ENCODE results near the gene CCNJL. TPM values are rescaled to one million over a fixed set of nuclear protein-coding genes. Genes with fewer than 3 reads are reported as not detected.

Gene CCNJL
- total and polyA plus RNA-seq, 2 experiments from 2014 or later, result 28.4 to 29.2 TPM

DNA sequence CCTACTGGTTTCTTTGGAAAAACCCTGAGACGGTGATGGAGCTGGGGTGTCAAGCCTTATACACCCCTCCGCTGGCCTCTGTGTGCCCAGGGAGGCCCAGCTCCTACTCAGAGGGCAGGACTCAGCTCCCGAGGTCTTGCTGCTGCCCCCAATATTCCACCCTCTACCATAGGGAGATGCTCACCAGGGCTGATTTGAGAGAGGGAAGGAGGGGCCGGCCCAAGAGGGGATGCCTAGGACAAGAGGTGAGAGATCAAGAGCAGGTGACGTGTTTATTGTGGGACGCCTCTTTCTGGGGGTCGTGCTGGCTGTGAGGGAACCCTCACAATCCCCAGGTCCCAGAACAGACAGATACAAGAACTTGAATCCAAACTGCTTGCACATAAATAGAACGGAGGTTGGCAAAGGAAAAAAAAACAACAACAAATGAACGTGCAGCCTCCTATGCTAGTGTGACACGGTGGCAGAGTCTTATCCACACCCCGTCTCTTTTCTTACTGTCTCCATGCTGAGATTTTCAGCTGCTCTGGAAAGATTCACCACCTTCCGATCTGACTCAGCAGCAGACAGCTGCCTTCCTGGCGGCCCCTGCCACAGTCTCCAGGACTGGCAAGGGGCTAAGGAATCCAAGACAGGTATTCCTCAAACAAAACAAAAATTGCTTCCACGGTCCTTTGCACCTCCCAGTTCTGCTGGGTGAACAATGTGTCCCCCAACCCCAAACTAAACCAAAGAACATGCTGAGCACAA lies 60.8 kb downstream of the CCNJL start:
- Histone ChIP-seq H4K20me1 (replicated peaks; ENCODE audit: insufficient read depth) (peaks cover 5% of the 10 kb centered on the region), H3K9me2 (ENCODE audit: insufficient read depth) (no peaks in the 10 kb centered on the region), H3K4me2 (no peak overlapping the region), H3K27me3 (ENCODE audit: insufficient read depth) (no peaks in the 10 kb centered on the region), H3K79me2 (replicated peaks; ENCODE audit: insufficient read depth) (no peaks in the 10 kb centered on the region), H3K4me3 (no peak overlapping the region), H3K4me1 (ENCODE audit: insufficient read depth) (0 out of 2 replicates have a peak, but pooled peaks cover 5% of the 10 kb centered on the region), H3F3A (replicated peaks; ENCODE audit: low read depth) (peaks cover 9% of the 10 kb centered on the region; the same call in 1 of the 2 replicates), H2AFZ (no peak overlapping the region), H3K36me3 (ENCODE audit: insufficient read depth) (peaks cover 13% of the 10 kb centered on the region; the same call in 1 of the 2 replicates), H3K27ac (ENCODE audit: low read depth) (peak overlapping the region; percentile 72; the same call in 1 of the 2 replicates)
- H3K4me3 Mint-ChIP-seq, result no peak overlapping the region
- peaks cover 12% of the 10 kb centered on the region for H3K4me1 Mint-ChIP-seq
- 0 out of 2 replicates have a peak overlapping the region, but pooled peaks have one; percentile 16 for H3K27ac Mint-ChIP-seq
- H3K36me3 Mint-ChIP-seq (ENCODE audit: low read depth), result peaks cover 55% of the 10 kb centered on the region
- peaks cover 5% of the 10 kb centered on the region for H3K27me3 Mint-ChIP-seq (ENCODE audit: insufficient read depth, low read depth, poor library complexity)
- no peaks in the 10 kb centered on the region for H3K9me3 Mint-ChIP-seq
- TF ChIP-seq ZNF331 (CRISPR knock-in tag; IDR thresholded peaks at IDR 0.05; ENCODE audit: low read depth) (no peak), NANOG (IDR thresholded peaks at IDR 0.05; ENCODE audit: borderline replicate concordance) (no peak), EZH2 (IDR thresholded peaks at IDR 0.05; ENCODE audit: low read depth, unreplicated experiment) (no peak), ZNF114 (CRISPR knock-in tag; IDR thresholded peaks at IDR 0.05) (no peak), CREB1 (CRISPR knock-in tag; IDR thresholded peaks at IDR 0.05; ENCODE audit: low read depth) (no peak), POLR2AphosphoS5 (IDR thresholded peaks at IDR 0.05; ENCODE audit: low read depth) (no peak), EZH2phosphoT487 (IDR thresholded peaks at IDR 0.05; ENCODE audit: unreplicated experiment) (no peak), JUNB (IDR thresholded peaks at IDR 0.05; ENCODE audit: unreplicated experiment) (no peak), STAT1 (IDR thresholded peaks at IDR 0.05; ENCODE audit: unreplicated experiment) (no peak)
- TF ChIP-seq, protein P1, sequence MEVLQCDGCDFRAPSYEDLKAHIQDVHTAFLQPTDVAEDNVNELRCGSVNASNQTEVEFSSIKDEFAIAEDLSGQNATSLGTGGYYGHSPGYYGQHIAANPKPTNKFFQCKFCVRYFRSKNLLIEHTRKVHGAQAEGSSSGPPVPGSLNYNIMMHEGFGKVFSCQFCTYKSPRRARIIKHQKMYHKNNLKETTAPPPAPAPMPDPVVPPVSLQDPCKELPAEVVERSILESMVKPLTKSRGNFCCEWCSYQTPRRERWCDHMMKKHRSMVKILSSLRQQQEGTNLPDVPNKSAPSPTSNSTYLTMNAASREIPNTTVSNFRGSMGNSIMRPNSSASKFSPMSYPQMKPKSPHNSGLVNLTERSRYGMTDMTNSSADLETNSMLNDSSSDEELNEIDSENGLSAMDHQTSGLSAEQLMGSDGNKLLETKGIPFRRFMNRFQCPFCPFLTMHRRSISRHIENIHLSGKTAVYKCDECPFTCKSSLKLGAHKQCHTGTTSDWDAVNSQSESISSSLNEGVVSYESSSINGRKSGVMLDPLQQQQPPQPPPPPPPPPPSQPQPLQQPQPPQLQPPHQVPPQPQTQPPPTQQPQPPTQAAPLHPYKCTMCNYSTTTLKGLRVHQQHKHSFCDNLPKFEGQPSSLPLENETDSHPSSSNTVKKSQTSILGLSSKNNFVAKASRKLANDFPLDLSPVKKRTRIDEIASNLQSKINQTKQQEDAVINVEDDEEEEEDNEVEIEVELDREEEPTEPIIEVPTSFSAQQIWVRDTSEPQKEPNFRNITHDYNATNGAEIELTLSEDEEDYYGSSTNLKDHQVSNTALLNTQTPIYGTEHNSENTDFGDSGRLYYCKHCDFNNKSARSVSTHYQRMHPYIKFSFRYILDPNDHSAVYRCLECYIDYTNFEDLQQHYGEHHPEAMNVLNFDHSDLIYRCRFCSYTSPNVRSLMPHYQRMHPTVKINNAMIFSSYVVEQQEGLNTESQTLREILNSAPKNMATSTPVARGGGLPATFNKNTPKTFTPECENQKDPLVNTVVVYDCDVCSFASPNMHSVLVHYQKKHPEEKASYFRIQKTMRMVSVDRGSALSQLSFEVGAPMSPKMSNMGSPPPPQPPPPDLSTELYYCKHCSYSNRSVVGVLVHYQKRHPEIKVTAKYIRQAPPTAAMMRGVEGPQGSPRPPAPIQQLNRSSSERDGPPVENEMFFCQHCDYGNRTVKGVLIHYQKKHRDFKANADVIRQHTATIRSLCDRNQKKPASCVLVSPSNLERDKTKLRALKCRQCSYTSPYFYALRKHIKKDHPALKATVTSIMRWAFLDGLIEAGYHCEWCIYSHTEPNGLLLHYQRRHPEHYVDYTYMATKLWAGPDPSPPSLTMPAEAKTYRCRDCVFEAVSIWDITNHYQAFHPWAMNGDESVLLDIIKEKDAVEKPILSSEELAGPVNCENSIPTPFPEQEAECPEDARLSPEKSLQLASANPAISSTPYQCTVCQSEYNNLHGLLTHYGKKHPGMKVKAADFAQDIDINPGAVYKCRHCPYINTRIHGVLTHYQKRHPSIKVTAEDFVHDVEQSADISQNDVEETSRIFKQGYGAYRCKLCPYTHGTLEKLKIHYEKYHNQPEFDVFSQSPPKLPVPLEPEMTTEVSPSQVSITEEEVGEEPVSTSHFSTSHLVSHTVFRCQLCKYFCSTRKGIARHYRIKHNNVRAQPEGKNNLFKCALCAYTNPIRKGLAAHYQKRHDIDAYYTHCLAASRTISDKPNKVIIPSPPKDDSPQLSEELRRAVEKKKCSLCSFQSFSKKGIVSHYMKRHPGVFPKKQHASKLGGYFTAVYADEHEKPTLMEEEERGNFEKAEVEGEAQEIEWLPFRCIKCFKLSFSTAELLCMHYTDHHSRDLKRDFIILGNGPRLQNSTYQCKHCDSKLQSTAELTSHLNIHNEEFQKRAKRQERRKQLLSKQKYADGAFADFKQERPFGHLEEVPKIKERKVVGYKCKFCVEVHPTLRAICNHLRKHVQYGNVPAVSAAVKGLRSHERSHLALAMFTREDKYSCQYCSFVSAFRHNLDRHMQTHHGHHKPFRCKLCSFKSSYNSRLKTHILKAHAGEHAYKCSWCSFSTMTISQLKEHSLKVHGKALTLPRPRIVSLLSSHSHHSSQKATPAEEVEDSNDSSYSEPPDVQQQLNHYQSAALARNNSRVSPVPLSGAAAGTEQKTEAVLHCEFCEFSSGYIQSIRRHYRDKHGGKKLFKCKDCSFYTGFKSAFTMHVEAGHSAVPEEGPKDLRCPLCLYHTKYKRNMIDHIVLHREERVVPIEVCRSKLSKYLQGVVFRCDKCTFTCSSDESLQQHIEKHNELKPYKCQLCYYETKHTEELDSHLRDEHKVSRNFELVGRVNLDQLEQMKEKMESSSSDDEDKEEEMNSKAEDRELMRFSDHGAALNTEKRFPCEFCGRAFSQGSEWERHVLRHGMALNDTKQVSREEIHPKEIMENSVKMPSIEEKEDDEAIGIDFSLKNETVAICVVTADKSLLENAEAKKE (CRISPR knock-in tag; IDR thresholded peaks at IDR 0.05), result no peak
- TF ChIP-seq, protein P2, sequence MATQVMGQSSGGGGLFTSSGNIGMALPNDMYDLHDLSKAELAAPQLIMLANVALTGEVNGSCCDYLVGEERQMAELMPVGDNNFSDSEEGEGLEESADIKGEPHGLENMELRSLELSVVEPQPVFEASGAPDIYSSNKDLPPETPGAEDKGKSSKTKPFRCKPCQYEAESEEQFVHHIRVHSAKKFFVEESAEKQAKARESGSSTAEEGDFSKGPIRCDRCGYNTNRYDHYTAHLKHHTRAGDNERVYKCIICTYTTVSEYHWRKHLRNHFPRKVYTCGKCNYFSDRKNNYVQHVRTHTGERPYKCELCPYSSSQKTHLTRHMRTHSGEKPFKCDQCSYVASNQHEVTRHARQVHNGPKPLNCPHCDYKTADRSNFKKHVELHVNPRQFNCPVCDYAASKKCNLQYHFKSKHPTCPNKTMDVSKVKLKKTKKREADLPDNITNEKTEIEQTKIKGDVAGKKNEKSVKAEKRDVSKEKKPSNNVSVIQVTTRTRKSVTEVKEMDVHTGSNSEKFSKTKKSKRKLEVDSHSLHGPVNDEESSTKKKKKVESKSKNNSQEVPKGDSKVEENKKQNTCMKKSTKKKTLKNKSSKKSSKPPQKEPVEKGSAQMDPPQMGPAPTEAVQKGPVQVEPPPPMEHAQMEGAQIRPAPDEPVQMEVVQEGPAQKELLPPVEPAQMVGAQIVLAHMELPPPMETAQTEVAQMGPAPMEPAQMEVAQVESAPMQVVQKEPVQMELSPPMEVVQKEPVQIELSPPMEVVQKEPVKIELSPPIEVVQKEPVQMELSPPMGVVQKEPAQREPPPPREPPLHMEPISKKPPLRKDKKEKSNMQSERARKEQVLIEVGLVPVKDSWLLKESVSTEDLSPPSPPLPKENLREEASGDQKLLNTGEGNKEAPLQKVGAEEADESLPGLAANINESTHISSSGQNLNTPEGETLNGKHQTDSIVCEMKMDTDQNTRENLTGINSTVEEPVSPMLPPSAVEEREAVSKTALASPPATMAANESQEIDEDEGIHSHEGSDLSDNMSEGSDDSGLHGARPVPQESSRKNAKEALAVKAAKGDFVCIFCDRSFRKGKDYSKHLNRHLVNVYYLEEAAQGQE (IDR thresholded peaks at IDR 0.05; ENCODE audit: unreplicated experiment), result no peak
- TF ChIP-seq, protein P3, sequence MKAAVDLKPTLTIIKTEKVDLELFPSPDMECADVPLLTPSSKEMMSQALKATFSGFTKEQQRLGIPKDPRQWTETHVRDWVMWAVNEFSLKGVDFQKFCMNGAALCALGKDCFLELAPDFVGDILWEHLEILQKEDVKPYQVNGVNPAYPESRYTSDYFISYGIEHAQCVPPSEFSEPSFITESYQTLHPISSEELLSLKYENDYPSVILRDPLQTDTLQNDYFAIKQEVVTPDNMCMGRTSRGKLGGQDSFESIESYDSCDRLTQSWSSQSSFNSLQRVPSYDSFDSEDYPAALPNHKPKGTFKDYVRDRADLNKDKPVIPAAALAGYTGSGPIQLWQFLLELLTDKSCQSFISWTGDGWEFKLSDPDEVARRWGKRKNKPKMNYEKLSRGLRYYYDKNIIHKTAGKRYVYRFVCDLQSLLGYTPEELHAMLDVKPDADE (IDR thresholded peaks at IDR 0.05), result no peak
- TF ChIP-seq, protein P4, sequence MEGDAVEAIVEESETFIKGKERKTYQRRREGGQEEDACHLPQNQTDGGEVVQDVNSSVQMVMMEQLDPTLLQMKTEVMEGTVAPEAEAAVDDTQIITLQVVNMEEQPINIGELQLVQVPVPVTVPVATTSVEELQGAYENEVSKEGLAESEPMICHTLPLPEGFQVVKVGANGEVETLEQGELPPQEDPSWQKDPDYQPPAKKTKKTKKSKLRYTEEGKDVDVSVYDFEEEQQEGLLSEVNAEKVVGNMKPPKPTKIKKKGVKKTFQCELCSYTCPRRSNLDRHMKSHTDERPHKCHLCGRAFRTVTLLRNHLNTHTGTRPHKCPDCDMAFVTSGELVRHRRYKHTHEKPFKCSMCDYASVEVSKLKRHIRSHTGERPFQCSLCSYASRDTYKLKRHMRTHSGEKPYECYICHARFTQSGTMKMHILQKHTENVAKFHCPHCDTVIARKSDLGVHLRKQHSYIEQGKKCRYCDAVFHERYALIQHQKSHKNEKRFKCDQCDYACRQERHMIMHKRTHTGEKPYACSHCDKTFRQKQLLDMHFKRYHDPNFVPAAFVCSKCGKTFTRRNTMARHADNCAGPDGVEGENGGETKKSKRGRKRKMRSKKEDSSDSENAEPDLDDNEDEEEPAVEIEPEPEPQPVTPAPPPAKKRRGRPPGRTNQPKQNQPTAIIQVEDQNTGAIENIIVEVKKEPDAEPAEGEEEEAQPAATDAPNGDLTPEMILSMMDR (conservative IDR thresholded peaks at IDR 0.05; ENCODE audit: low read depth in 2 of 2), result no peak
- DNase-seq (ENCODE audit: low spot score), result no peak
- no peak for ATAC-seq
